Thoracic aorta (tissue), 2 donors: ENCODE data around the gene MSI2. TPM values are rescaled to one million over a fixed set of nuclear protein-coding genes. Genes with fewer than 3 reads are reported as not detected.

ENCODE experiments used
- ATAC-seq: fragments of 150-250 bp; one replicate; pipeline ENCODE4 v1.8.0; 2017; ENCODE audit warnings: low read depth; ENCODE audit not compliant: insufficient number of reproducible peaks, low FRiP score
- DNase-seq: peaks from one replicate; pipeline ENCODE4 v3.0.0-alpha.2; 2020; ENCODE audit warnings: low spot score
- H3K27ac ChIP-seq, 2 donors: fragments of 200-600 bp; sonication (generic); 1 replicate in 1 of 2; 2 replicates in 1 of 2; pipeline ENCODE4 v1.5.1; 2016; ENCODE audit warnings: mild to moderate bottlenecking in 2 of 2, moderate library complexity in 2 of 2
- H3K27me3 ChIP-seq: fragments of 200-600 bp; sonication (generic); replicated peaks from 2 replicates; pipeline ENCODE4 v1.6.0; 2016; ENCODE audit warnings: mild to moderate bottlenecking; ENCODE audit not compliant: insufficient read depth
- H3K36me3 ChIP-seq: fragments of 200-600 bp; sonication (generic); one replicate; pipeline ENCODE4 v1.5.1; 2016
- H3K4me1 ChIP-seq, 2 donors: fragments of 200-600 bp; sonication (generic); 1 replicate in 1 of 2; 2 replicates in 1 of 2; pipeline versions ENCODE4 v1.5.1 to v1.6.0; 2016; ENCODE audit warnings: low read depth in 2 of 2, mild to moderate bottlenecking in 1 of 2; ENCODE audit not compliant: control insufficient read depth in 1 of 2
- H3K4me3 ChIP-seq: fragments of 200-600 bp; sonication (generic); 2 replicates; pipeline ENCODE4 v1.5.1; 2016; ENCODE audit warnings: mild to moderate bottlenecking
- H3K9me3 ChIP-seq: fragments of 200-600 bp; sonication (generic); 2 replicates; pipeline ENCODE4 v1.5.1; 2016
- total RNA-seq, 2 donors: library from RNA; depleted of rRNA; stranded (reverse); fragments of >200 nt; gene quantifications; one replicate each; pipeline versions ENCODE4 v1.1.0 to v1.2.3, GENCODE V29; 2016
- TF ChIP-seq, protein P1 (sequence below): fragments of 200-600 bp; sonication (generic); IDR thresholded peaks from one replicate; pipeline ENCODE4 v1.5.1; 2019; ENCODE audit warnings: antibody characterized with exemption

MSI2 gene
- total RNA-seq, 2 donors from 2014 or later, result 32.1 to 46.2 TPM

DNA sequence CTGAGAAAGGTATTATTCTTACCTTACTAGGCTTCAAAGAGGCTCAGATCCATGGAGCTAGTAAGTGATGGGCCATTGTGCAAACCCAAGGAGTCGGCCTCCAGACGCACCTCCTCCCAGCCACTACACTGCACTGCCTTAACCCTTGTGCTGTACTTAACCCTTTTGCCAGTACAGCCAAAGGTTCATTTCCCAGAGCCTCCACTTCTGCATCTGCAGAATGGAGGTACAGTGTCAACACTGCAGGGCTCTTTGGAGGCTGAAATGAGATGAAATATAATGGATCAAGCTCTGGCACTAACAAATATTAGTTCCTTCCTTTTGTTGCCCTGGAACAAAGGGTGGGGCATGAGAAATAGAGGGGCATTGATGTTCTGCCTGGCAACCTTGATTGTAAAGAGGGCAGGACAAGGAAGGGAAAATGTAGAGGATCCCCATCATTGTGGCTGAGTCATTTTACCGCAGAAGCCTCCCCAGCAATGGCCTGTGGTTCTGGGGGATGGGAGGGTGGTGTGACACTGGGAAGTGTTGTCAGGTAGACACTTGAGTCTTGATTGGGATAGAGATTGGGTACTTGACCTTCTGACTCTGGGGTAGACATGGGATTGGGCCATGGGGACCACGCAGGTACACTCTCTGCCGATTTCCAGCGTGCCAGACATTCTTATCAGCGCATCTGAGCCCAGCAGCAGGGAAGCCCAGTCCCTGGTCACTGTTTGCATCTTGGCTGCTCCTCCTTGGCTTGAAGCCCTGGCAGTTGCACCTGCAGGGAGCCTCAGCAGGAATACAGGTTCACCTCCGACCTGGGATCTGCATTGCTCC, 84.0 kb downstream of the MSI2 start:
- TF ChIP-seq, protein P1, sequence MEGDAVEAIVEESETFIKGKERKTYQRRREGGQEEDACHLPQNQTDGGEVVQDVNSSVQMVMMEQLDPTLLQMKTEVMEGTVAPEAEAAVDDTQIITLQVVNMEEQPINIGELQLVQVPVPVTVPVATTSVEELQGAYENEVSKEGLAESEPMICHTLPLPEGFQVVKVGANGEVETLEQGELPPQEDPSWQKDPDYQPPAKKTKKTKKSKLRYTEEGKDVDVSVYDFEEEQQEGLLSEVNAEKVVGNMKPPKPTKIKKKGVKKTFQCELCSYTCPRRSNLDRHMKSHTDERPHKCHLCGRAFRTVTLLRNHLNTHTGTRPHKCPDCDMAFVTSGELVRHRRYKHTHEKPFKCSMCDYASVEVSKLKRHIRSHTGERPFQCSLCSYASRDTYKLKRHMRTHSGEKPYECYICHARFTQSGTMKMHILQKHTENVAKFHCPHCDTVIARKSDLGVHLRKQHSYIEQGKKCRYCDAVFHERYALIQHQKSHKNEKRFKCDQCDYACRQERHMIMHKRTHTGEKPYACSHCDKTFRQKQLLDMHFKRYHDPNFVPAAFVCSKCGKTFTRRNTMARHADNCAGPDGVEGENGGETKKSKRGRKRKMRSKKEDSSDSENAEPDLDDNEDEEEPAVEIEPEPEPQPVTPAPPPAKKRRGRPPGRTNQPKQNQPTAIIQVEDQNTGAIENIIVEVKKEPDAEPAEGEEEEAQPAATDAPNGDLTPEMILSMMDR, result no peak
- no peaks in the 10 kb centered on the region for H3K27me3 ChIP-seq
- H3K9me3 ChIP-seq, result no peaks in the 10 kb centered on the region
- H3K36me3 ChIP-seq, result no peaks in the 10 kb centered on the region
- H3K4me3 ChIP-seq, result no peak overlapping the region
- DNase-seq (no peak), ATAC-seq (no peak)
- H3K27ac ChIP-seq, result no peak overlapping the region
- H3K4me1 ChIP-seq, result peaks cover 0 to 13% of the 10 kb centered on the region in 2 donors

DNA sequence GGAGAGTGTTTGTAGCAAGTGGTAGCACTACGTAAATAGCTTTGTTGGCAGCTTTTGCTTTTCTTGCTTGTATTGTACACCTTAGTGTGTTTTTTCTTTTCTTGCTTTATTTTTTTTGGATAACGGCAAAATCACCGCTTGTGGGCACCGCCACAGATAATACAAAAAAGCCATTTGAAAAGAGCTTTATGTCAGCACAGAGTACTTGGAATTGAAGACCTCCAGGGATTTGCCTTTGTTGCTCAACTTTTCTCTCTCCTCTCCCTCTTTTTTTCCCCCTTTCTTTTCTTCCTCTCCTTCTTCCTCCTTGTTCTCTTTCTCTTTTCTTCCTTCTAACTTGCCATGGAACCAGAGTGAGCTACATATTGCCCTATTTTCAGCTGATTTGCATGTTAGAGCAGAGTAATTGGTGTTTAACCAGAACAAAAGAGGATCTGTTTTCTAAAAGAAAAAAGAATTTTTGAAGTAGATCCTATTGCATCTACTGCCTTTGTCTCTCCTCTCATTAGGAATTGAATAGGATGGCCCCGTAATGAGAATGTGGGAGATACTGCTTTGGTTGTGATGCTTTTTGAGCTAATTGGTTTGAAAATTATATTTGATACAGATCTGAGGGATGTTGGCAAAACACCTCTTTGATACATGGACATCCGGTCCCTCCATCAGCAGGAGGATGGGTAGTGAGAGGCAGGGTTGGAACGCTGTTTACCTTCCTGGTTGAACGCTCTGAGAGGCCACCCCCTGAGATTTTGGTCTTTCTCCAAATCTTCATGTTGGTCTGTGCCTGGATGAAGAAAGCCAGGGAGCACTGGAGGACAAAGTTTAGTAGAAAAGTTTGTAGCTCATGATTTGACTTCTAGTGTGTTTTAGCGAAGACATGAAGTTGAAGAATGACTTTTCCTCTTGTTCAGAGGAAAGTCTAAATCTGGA, 85.6 kb downstream of the MSI2 start:
- Histone ChIP-seq H3K4me1 (peaks cover 0 to 13% of the 10 kb centered on the region in 2 donors), H3K9me3 (no peaks in the 10 kb centered on the region), H3K4me3 (no peak overlapping the region), H3K36me3 (no peaks in the 10 kb centered on the region), H3K27me3 (no peaks in the 10 kb centered on the region), H3K27ac (no peak overlapping the region)
- DNase-seq, result no peak
- ATAC-seq, result no peak
- TF ChIP-seq, protein P1, result no peak

DNA sequence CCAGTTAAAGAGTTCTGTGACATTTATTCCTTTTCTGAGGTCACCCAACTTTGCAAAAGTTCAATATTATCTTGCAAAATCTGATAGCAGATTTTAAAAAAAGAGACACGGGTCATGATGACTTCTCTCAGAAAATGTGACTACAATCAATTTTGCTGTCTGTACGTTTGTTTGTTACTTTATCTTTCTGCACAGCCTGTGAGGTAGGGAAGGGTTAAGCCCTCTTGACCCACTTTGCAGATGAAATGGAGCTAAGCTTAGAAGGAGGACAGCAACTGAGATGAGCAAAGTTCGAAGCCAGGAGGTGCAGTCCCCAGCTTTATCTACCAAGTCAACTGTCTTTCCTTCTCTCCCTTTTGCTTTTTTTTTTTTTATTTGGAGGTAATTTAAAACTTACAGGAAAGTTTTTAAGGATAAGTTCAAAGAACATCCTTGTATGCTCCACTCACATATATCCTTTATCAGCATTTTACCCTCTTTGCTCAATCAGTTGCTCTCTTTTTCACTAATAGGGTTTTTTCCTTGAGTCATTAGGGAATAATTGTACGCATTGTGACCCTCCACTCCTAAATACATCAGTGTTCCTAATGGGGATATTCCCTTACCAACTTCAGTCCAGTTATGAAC, 86.8 kb downstream of the MSI2 start:
- no peak for DNase-seq
- Histone ChIP-seq H3K4me3 (no peak overlapping the region), H3K27me3 (no peaks in the 10 kb centered on the region), H3K27ac (no peak overlapping the region), H3K4me1 (peaks cover 0 to 13% of the 10 kb centered on the region in 2 donors), H3K9me3 (no peaks in the 10 kb centered on the region), H3K36me3 (no peaks in the 10 kb centered on the region)
- TF ChIP-seq, protein P1, result no peak
- ATAC-seq, result no peak

DNA sequence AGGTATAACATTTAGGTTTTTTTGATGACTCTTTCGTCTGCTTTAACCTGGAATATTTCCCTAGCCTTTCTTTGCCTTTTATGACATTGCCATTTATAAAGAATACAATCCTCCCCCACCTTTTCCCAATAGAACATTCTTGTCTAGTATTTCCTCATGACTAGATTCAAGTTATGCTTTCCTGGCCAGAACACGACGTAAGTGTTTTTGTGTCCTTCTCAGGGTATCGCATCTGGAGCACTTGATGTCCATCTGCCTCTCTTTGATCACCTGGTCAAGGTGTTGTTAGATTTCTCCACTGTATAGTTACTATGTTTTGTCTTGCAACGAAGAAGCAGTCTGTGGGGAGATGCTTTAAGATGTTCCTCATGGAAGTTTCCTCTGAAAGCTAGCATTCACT, 87.4 kb downstream of the MSI2 start:
- TF ChIP-seq, protein P1, result no peak
- no peak overlapping the region for H3K4me3 ChIP-seq
- DNase-seq (no peak), ATAC-seq (no peak)
- no peaks in the 10 kb centered on the region for H3K27me3 ChIP-seq
- peaks cover 0 to 13% of the 10 kb centered on the region in 2 donors for H3K4me1 ChIP-seq
- no peaks in the 10 kb centered on the region for H3K9me3 ChIP-seq
- no peak overlapping the region for H3K27ac ChIP-seq
- H3K36me3 ChIP-seq, result no peaks in the 10 kb centered on the region

DNA sequence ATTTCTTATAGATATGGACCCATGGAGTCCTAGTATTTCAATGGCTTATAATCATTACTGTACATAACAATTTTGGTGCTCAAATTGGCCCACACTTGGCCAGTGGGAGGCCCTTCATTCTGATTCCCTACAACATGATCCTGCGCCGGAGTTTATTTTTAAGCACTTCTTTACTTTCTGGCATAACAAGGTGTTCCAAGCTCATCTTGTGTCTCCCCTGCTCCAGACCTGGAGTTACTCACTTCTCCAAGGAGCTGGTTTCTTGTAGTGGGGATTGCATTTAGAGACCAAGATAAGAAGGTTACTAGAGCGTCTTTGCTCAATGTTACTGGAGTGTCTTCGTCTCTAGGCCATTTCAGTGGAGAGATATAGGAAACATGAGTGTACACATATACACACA, 87.9 kb downstream of the MSI2 start:
- Histone ChIP-seq H3K9me3 (no peaks in the 10 kb centered on the region), H3K4me3 (no peak overlapping the region), H3K27me3 (no peaks in the 10 kb centered on the region), H3K4me1 (peaks cover 0 to 13% of the 10 kb centered on the region in 2 donors), H3K27ac (no peak overlapping the region), H3K36me3 (no peaks in the 10 kb centered on the region)
- TF ChIP-seq, protein P1, result no peak
- no peak for ATAC-seq
- DNase-seq, result no peak
